Prostate gland (tissue), 2 donors: ENCODE measurements around the gene CFAP92. TPM values are rescaled to one million over a fixed set of nuclear protein-coding genes. Genes with fewer than 3 reads are reported as not detected.
A peak's percentile ranks its signal among the peaks of the same experiment; 100 is the strongest.

Source experiments
- DNase-seq: peaks from one replicate; pipeline ENCODE4 v3.0.0-alpha.2; 2019; ENCODE audit warnings: low spot score
- H3K27ac ChIP-seq, 2 donors: fragments of 200-600 bp; sonication (generic); 2 replicates each; pipeline ENCODE4 v1.5.1; 2017 to 2019
- H3K27me3 ChIP-seq: fragments of 200-600 bp; sonication (generic); replicated peaks from 2 replicates; pipeline ENCODE4 v1.5.1; 2019; ENCODE audit not compliant: insufficient read depth
- H3K36me3 ChIP-seq, 2 donors: fragments of 200-600 bp; sonication (generic); 1 replicate in 1 of 2; 2 replicates in 1 of 2; pipeline versions ENCODE4 v1.5.1 to v1.8.1; 2017 to 2019
- H3K4me1 ChIP-seq: fragments of 200-600 bp; sonication (generic); replicated peaks from 2 replicates; pipeline ENCODE4 v1.5.1; 2019
- H3K4me3 ChIP-seq, 2 donors: fragments of 200-600 bp; sonication (generic); 2 replicates each; pipeline ENCODE4 v1.5.1; 2017 to 2019
- H3K9me3 ChIP-seq: fragments of 200-600 bp; sonication (generic); 2 replicates; pipeline ENCODE4 v1.5.1; 2017
- CTCF ChIP-seq, 4 experiments: fragments of 200-600 bp in 2 of 4; fragments of 450-650 bp in 2 of 4; sonication (generic) in 2 of 4; IDR thresholded peaks; 1 replicate in 3 of 4; 2 replicates in 1 of 4; pipeline ENCODE4 v1.5.1; 2016 to 2019; ENCODE audit warnings: antibody characterized with exemption in 4 of 4, mild to moderate bottlenecking in 2 of 4, moderate library complexity in 2 of 4
- POLR2A ChIP-seq: fragments of 450-650 bp; IDR thresholded peaks from one replicate; pipeline ENCODE4 v1.6.1; 2016; ENCODE audit warnings: antibody characterized with exemption, mild to moderate bottlenecking
- POLR2AphosphoS5 ChIP-seq: sonication (generic); formaldehyde crosslinking; IDR thresholded peaks from one replicate; pipeline ENCODE4 v1.6.1; 2017; ENCODE audit warnings: antibody characterized with exemption
- WGBS: methylation state at CpG from one replicate; pipeline ENCODE4 v1.1.5; 2018; 5-methylcytosine and 5-hydroxymethylcytosine counted together
- intact Hi-C: fragments of 100-400 bp; cut with DNase I; formaldehyde crosslinking; loops from one replicate; pipeline ENCODE4 v1.14.2; 2022
- total RNA-seq, 2 donors: library from RNA; depleted of rRNA; stranded (reverse); fragments of >200 nt; gene quantifications; one replicate each; pipeline ENCODE4 v1.1.0, GENCODE V29; 2016

CFAP92 gene
- total RNA-seq, 2 donors from 2014 or later, result 1.7 to 4.3 TPM

- no peaks in the 10 kb centered on the region for H3K36me3 ChIP-seq
- WGBS, result 82% methylated on average over 10 of the region's 10 CpGs
- no peak for TF ChIP-seq POLR2A
- no peak for TF ChIP-seq CTCF (IDR thresholded peaks at IDR 0.05)
- no peak for TF ChIP-seq POLR2AphosphoS5
- no peak for DNase-seq
- H3K27ac ChIP-seq, result no peak overlapping the region
- no peak overlapping the region for H3K4me3 ChIP-seq
- no peaks in the 10 kb centered on the region for H3K27me3 ChIP-seq
- intact Hi-C loops, result no loop called here
- no peaks in the 10 kb centered on the region for H3K9me3 ChIP-seq
- no peaks in the 10 kb centered on the region for H3K4me1 ChIP-seq
Observed at GRCh38 chr3:128922804-128923459, 70.9 kb downstream of the CFAP92 start.

DNA sequence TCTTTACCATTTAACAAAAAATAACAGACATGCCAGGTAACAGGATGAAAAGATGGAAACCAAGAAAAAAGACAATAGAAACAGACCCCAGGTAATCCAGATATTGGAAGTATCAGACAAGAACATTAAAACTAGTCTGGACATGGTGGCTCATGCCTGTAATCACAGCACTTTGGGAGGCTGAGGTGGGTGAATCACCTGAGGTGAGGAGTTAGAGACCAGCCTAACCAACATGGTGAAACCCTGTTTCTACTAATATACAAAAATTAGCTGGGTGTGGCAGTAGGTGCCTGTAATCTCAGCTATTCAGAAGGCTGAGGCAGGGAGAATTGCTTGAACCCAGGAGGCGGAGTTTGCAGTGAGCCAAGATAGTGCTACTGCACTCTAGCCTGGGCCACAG is 73.9 kb downstream of the CFAP92 start:
- TF ChIP-seq CTCF (IDR thresholded peaks at IDR 0.05) (no peak), POLR2AphosphoS5 (no peak), POLR2A (no peak)
- WGBS, result 100% methylated on average over 1 of the region's 1 CpG
- DNase-seq, result no peak
- Histone ChIP-seq H3K27ac (no peak overlapping the region), H3K4me1 (no peaks in the 10 kb centered on the region), H3K4me3 (no peak overlapping the region), H3K27me3 (no peaks in the 10 kb centered on the region), H3K9me3 (no peaks in the 10 kb centered on the region), H3K36me3 (no peaks in the 10 kb centered on the region)
- intact Hi-C loops, result no loop called here

GRCh38 chr3:128917291-128917690 is 76.6 kb downstream of the CFAP92 start:
- H3K27me3 ChIP-seq, result no peaks in the 10 kb centered on the region
- peaks cover 0 to 8% of the 10 kb centered on the region in 2 donors for H3K36me3 ChIP-seq
- DNase-seq, result no peak
- 47% methylated on average over 2 of the region's 2 CpGs for whole genome bisulfite sequencing
- H3K9me3 ChIP-seq, result no peaks in the 10 kb centered on the region
- H3K4me1 ChIP-seq, result no peaks in the 10 kb centered on the region
- no peak overlapping the region for H3K27ac ChIP-seq
- TF ChIP-seq POLR2AphosphoS5, result no peak
- peak in 1 of 4 experiments; percentile 12 for TF ChIP-seq CTCF (IDR thresholded peaks at IDR 0.05)
- no peak for TF ChIP-seq POLR2A
- intact Hi-C loops, result no loop called here
- H3K4me3 ChIP-seq, result no peak overlapping the region

GRCh38 chr3:128914966-128915645 is 78.8 kb downstream of the CFAP92 start:
- no peak for DNase-seq
- no peak overlapping the region for H3K27ac ChIP-seq
- no peaks in the 10 kb centered on the region for H3K9me3 ChIP-seq
- no peaks in the 10 kb centered on the region for H3K27me3 ChIP-seq
- WGBS, result 86% methylated on average over 10 of the region's 10 CpGs
- H3K4me1 ChIP-seq, result no peaks in the 10 kb centered on the region
- intact Hi-C loops, result no loop called here
- no peak overlapping the region for H3K4me3 ChIP-seq
- TF ChIP-seq POLR2A (no peak), POLR2AphosphoS5 (no peak), CTCF (IDR thresholded peaks at IDR 0.05) (no peak)
- H3K36me3 ChIP-seq, result peaks cover 0 to 13% of the 10 kb centered on the region in 2 donors

DNA sequence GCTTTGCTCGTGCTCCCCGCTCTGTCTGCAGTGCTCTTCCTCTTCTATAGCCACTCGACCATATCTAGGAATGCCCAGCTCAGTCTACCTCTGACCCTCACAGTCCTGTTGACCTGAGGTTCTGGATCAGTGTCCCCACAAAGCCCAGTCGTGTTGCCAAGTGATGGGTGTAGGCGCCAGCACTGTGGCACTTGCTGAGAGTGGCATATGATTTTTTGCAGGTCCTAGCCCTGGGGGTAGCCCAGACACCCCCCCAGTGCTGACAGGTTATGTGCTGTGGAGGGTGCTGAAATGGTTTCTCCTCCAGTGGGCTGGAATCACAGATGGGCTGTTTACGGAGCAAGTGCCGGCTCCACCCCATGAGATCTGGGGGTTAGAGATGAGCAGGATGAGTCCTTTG is 82.0 kb downstream of the CFAP92 start:
- H3K27ac ChIP-seq, result no peak overlapping the region
- 95% methylated on average over 7 of the region's 7 CpGs for WGBS
- H3K36me3 ChIP-seq, result peaks cover 4 to 13% of the 10 kb centered on the region in 2 donors
- TF ChIP-seq POLR2AphosphoS5 (no peak), POLR2A (no peak), CTCF (IDR thresholded peaks at IDR 0.05) (no peak)
- no peak overlapping the region for H3K4me3 ChIP-seq
- H3K27me3 ChIP-seq, result no peaks in the 10 kb centered on the region
- no peaks in the 10 kb centered on the region for H3K4me1 ChIP-seq
- no peak for DNase-seq
- intact Hi-C loops, result no loop called here
- no peaks in the 10 kb centered on the region for H3K9me3 ChIP-seq
